NOMO-1 treated with DMSO at 0.1 percent for 48 hours (cell line): Measurements from ENCODE around the gene METTL23.

ENCODE experiments used
- DNase-seq: peaks from one replicate; lab custom pipeline; 2025; ENCODE audit not compliant: unreplicated experiment; lab: John Stamatoyannopoulos, UW

Gene METTL23

DNA sequence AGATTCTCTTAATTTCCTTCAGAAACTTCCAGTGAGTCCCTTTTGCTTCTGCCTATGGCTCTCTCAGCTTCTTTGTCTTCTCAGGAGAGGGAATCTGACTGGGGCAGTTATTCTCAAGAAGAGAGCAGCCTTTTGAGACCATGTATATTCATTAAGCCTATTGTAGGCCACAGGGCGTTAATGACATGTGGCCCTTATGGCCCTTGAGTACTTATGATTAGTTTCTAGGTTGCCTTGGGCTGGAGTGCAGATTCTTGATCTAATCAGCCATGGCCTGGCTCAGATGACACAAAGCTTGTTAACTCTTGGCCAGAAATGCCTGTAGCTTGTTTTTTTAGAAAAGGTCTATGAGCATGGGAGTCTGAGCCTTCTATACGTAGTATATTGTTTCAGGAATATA, 28.6 kb downstream of the METTL23 start:
- DNase-seq = no peak

- no peak for DNase-seq
Observed at GRCh38 chr17:76757256-76757655, 30.6 kb downstream of the METTL23 start.

DNA sequence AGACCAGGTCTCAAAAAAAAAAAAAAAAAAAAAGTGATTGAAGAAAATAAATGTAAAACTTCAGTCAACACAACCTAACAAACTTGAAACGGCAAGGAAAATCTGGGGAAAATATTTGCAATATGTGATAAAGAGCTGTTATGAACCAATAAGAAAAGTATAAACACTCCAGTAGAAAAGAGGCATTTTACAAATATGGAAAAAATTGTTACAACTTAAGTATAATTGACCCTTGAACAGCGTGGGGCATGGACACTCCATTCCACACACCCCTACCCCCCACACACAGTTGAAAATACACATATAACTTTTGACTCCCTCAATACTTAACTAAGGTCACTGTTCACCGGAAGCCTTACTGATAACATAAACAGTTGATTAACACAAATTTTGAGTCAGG, 31.9 kb downstream of the METTL23 start:
- no peak for DNase-seq

GRCh38 chr17:76772842-76773525, 46.3 kb downstream of the METTL23 start:
- peak; percentile 80 for DNase-seq

DNA sequence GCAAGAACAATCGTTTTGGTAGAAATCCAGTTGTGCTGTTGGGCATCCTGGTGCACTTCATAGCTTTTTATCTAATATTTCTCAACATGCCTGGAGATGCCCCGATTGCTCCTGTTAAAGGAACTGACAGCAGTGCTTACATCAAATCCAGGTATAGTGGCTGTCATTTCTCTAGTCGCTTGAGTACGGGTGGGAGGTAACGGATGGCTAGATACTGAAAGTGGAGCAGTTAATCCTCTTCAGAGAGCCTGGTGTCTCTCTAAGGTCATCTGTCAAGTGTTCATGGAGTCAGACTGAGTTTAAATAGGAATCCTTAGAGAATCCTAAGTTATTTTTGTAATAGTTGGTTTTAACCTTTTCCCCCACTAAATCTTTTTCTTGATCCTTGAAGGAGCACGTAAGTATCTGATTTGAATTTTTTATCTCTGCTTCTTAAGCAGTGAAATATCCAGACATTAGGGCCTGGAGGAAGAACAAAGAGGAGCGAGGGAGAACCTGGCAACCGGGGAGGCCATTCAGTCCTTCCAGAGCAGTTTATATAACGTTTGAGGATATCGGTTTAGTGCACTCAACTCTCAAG, 48.5 kb downstream of the METTL23 start:
- no peak for DNase-seq

DNA sequence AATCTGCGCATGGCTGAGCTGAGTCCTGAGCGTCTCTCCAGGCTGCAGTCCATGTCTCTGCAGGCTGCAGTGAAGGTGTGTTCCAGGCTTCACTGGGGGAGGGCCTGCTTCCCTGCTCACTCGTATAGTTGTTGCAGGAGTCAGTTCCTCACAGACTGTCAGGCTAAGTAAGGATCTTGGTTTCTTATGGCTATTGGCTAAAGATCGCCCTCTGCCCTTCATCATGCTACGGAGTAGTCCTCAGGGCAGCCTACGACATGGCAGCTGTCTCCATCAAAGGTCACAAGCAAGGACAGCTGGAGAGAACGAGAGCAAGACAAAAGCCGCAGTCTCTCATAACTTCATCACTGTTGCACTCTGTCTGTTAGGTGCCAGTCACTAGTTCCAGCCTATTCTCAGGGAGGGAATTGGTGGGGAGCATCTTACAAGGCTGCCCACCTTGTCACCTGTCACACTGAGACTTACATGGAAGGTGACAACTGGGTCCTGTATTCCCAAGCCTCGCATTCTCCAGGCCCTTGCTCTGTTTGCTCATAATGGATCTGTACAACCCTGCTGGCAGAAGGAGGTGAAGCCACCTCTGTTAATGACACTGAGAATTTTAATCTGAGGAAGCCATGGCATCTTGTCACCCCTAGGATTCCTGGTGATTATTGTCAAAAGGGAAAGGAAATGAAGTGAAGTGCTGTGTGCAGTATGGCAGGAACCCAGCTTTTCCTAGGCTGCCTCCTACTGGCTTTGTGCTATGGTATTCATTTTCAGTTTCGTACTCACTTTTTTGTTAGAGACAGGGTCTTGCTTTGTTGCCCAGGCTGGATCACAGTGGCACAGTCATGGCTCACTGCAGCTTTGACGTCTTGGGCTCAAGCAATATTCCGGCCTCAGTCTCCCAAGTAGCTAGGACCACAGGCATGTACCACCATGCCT, 54.7 kb downstream of the METTL23 start:
- DNase-seq = no peak

GRCh38 chr17:76783146-76783545, 56.5 kb downstream of the METTL23 start:
- DNase-seq = no peak
